GM19239 (cell line): Measurements from ENCODE around the gene SYNGR4.

Experiments used
- DNase-seq: peaks from one replicate; pipeline ENCODE4 v3.0.0; 2011; ENCODE audit warnings: low spot score; ENCODE audit not compliant: insufficient read length
- FAIRE-seq: peaks from 2 replicates; lab custom pipeline; 2011; peaks lifted over from hg19 to GRCh38; lab: Jason Lieb, UNC

The SYNGR4 gene

GRCh38 chr19:48421548-48421947 lies 57.4 kb downstream of the SYNGR4 start:
- FAIRE-seq (no peak), DNase-seq (no peak)

- no peak for FAIRE-seq
- DNase-seq: no peak
These were observed 60.6 kb downstream of the SYNGR4 start for GRCh38 chr19:48424694-48425219.
